ENCODE results near the gene PKP1.

The PKP1 gene

GRCh38 chr1:201349092-201349491, 65.8 kb downstream of the PKP1 start:
- no peak for DNase-seq (ENCODE audit: low spot score)
- no peak for TF ChIP-seq CTCF (IDR thresholded peaks at IDR 0.05; ENCODE audit: borderline replicate concordance, control extremely low read depth, extremely low read depth, insufficient read depth, missing control alignments)
- in situ Hi-C loops (cut with MboI; ENCODE audit: low sequenced_read_pairs, unreplicated experiment), result no loop called here

- no peak for TF ChIP-seq CTCF (IDR thresholded peaks at IDR 0.05; ENCODE audit: borderline replicate concordance, control extremely low read depth, extremely low read depth, insufficient read depth, missing control alignments)
- DNase-seq (ENCODE audit: low spot score), result no peak
- in situ Hi-C loops (cut with MboI; ENCODE audit: low sequenced_read_pairs, unreplicated experiment), result no loop called here
Observed at GRCh38 chr1:201350361-201350725, 67.0 kb downstream of the PKP1 start.

DNA sequence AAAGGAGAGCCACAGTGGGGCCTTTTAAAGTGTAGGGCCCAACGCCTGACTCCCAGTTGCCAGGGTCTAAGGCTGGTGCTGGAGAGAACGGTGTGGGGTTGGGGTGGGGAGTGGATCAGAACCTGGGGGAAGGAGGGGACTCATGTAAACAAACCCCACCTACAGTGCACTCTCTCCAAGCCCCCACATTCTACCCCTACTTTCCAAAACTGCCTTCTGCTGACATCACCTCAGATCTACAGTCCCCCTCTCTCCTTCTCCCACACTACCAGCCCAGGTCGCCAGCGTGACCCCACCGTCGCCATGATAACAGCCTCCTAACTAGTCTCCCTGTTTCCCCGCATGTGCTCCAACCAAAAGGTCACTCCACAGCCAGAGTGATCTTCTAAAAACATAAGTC, 67.6 kb downstream of the PKP1 start:
- no peak for TF ChIP-seq CTCF (IDR thresholded peaks at IDR 0.05; ENCODE audit: borderline replicate concordance, control extremely low read depth, extremely low read depth, insufficient read depth, missing control alignments)
- in situ Hi-C loops (cut with MboI; ENCODE audit: low sequenced_read_pairs, unreplicated experiment), result no loop called here

GRCh38 chr1:201351617-201352016, 68.3 kb downstream of the PKP1 start:
- in situ Hi-C loops (cut with MboI; ENCODE audit: low sequenced_read_pairs, unreplicated experiment), result no loop called here

More for the DNA sequence above, 67.6 kb downstream of the PKP1 start:
- no peak for DNase-seq (ENCODE audit: low spot score)

DNA sequence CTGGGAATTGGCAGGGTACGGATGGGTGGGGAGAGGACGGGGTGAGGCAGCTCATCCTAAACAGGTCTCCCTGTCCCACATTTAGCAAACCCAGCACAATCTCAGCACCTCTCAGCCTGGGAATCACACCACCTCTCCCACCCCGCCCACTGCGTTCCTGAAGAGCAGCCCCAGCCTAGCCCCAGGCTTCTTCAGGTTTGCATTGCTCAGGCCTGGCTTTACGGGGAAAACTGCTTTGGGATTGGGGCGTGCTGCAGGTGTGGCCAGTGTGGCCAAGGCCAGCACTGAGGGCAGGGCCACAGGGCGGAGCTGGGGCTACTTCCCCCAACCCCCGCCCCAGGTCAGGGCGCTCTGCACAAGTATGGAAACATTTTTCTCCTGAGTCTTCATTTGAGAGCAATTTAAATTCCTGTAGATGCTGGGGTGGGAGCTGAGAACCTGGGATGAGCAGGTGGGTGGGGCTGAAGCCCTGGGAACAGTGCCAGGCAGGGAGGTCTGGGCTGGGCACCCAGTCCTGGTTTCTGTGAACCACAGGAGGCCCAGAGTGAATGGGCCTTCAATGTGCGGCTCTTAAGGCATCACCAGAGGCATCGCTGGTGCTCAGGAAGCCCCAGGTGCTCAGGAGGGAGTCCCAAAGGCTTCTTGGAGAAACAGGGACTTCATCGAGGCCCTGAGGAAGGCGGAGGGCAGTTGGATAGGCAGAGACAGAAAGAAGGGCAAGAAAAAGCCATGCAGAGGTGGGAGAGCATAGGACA, 70.1 kb downstream of the PKP1 start:
- in situ Hi-C loops (cut with MboI; ENCODE audit: low sequenced_read_pairs, unreplicated experiment), result no loop called here
- TF ChIP-seq CTCF (IDR thresholded peaks at IDR 0.05; ENCODE audit: borderline replicate concordance, control extremely low read depth, extremely low read depth, insufficient read depth, missing control alignments), result no peak
- DNase-seq (ENCODE audit: low spot score), result no peak

More at GRCh38 chr1:201351617-201352016, 68.3 kb downstream of the PKP1 start:
- no peak for DNase-seq (ENCODE audit: low spot score)
- TF ChIP-seq CTCF (IDR thresholded peaks at IDR 0.05; ENCODE audit: borderline replicate concordance, control extremely low read depth, extremely low read depth, insufficient read depth, missing control alignments), result no peak

GRCh38 chr1:201354151-201354900, 71.0 kb downstream of the PKP1 start:
- in situ Hi-C loops (cut with MboI; ENCODE audit: low sequenced_read_pairs, unreplicated experiment), result no loop called here
- TF ChIP-seq CTCF (IDR thresholded peaks at IDR 0.05; ENCODE audit: borderline replicate concordance, control extremely low read depth, extremely low read depth, insufficient read depth, missing control alignments), result no peak
- no peak for DNase-seq (ENCODE audit: low spot score)

Measured in GM13976 (cell line).